ENCODE data around the gene MYL1.

MYL1 gene

DNA sequence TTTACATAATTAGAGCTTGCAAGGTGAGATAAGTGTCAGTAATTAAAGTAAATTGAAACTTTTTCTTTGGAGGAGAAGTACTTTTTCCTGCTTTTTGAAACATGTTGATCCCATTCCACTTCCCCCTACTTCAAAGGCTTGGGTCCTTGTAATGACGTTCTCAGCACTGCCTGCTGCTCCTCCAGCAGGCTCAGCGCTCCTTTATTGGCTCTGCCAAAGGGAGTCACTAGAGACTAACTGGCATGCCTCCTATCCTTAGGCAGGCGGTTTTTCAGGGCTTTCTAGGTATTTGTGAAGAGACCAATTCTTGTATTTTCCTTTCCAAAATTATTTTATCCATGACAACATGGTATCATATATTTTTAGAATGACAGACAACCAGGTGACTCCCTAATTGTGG is 45.8 kb downstream of the MYL1 start:
- no peaks in the 10 kb centered on the region for H3K27me3 ChIP-seq (ENCODE audit: low read length)
- H3K27ac ChIP-seq (ENCODE audit: low read depth, low read length), result no peak overlapping the region
- no peaks in the 10 kb centered on the region for H3K9me3 ChIP-seq (ENCODE audit: insufficient read depth, low read length)
- H3K9ac ChIP-seq (ENCODE audit: low read length), result no peak overlapping the region
- H3K36me3 ChIP-seq (ENCODE audit: low read length), result no peaks in the 10 kb centered on the region
- no peaks in the 10 kb centered on the region for H3F3A ChIP-seq (ENCODE audit: insufficient read depth)
- H4K20me1 ChIP-seq (ENCODE audit: low read depth, low read length), result no peaks in the 10 kb centered on the region
- H3K79me2 ChIP-seq (ENCODE audit: insufficient read depth, low read length), result no peaks in the 10 kb centered on the region
- H3K4me2 ChIP-seq (ENCODE audit: low read depth, low read length, poor library complexity, severe bottlenecking), result no peak overlapping the region
- no peak overlapping the region for H2AFZ ChIP-seq (ENCODE audit: low read depth, low read length, severe bottlenecking)
- no peak overlapping the region for H3K4me3 ChIP-seq (ENCODE audit: insufficient read depth, low read length, poor library complexity, severe bottlenecking)
- TF ChIP-seq, protein P1, sequence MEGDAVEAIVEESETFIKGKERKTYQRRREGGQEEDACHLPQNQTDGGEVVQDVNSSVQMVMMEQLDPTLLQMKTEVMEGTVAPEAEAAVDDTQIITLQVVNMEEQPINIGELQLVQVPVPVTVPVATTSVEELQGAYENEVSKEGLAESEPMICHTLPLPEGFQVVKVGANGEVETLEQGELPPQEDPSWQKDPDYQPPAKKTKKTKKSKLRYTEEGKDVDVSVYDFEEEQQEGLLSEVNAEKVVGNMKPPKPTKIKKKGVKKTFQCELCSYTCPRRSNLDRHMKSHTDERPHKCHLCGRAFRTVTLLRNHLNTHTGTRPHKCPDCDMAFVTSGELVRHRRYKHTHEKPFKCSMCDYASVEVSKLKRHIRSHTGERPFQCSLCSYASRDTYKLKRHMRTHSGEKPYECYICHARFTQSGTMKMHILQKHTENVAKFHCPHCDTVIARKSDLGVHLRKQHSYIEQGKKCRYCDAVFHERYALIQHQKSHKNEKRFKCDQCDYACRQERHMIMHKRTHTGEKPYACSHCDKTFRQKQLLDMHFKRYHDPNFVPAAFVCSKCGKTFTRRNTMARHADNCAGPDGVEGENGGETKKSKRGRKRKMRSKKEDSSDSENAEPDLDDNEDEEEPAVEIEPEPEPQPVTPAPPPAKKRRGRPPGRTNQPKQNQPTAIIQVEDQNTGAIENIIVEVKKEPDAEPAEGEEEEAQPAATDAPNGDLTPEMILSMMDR (IDR thresholded peaks at IDR 0.05; ENCODE audit: insufficient read depth, low read length, poor library complexity, severe bottlenecking), result no peak
- no peak for TF ChIP-seq EZH2phosphoT487 (conservative IDR thresholded peaks at IDR 0.05; ENCODE audit: low read length)
- H3K9me2 ChIP-seq (replicated peaks; ENCODE audit: insufficient read depth, low read length), result no peaks in the 10 kb centered on the region

GRCh38 chr2:210268281-210268680 is 46.7 kb downstream of the MYL1 start:
- no peak for TF ChIP-seq EZH2phosphoT487 (conservative IDR thresholded peaks at IDR 0.05; ENCODE audit: low read length)
- TF ChIP-seq, protein P1 (IDR thresholded peaks at IDR 0.05; ENCODE audit: insufficient read depth, low read length, poor library complexity, severe bottlenecking), result no peak
- H3K27ac ChIP-seq (ENCODE audit: low read depth, low read length), result no peak overlapping the region
- no peaks in the 10 kb centered on the region for H4K20me1 ChIP-seq (ENCODE audit: low read depth, low read length)
- H3K9me2 ChIP-seq (replicated peaks; ENCODE audit: insufficient read depth, low read length), result no peaks in the 10 kb centered on the region
- H3K9me3 ChIP-seq (ENCODE audit: insufficient read depth, low read length), result no peaks in the 10 kb centered on the region
- H2AFZ ChIP-seq (ENCODE audit: low read depth, low read length, severe bottlenecking), result no peak overlapping the region
- H3K36me3 ChIP-seq (ENCODE audit: low read length), result no peaks in the 10 kb centered on the region
- no peaks in the 10 kb centered on the region for H3F3A ChIP-seq (ENCODE audit: insufficient read depth)
- H3K79me2 ChIP-seq (ENCODE audit: insufficient read depth, low read length), result no peaks in the 10 kb centered on the region
- no peak overlapping the region for H3K9ac ChIP-seq (ENCODE audit: low read length)
- H3K27me3 ChIP-seq (ENCODE audit: low read length), result no peaks in the 10 kb centered on the region
- H3K4me3 ChIP-seq (ENCODE audit: insufficient read depth, low read length, poor library complexity, severe bottlenecking), result no peak overlapping the region
- no peak overlapping the region for H3K4me2 ChIP-seq (ENCODE audit: low read depth, low read length, poor library complexity, severe bottlenecking)

DNA sequence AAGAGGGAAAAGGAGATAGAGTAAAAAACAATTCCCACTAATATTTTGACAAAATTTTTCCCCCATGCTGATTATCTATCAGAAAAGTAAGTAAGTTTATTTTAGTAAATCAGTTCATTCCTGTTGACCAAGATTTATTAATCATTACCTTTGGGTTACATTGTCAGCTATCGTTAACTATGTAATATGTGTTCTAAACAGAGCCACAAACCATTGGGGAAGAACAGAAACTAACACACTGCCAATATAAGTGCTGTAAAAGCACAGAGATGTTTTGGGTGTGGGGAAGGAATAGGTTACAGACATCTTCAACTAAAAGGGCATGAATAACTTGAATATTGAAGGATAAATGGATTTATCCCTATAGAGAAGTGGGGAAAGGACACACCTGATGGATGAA is 47.3 kb downstream of the MYL1 start:
- H3K4me2 ChIP-seq (ENCODE audit: low read depth, low read length, poor library complexity, severe bottlenecking), result no peak overlapping the region
- H3F3A ChIP-seq (ENCODE audit: insufficient read depth), result no peaks in the 10 kb centered on the region
- TF ChIP-seq, protein P1 (IDR thresholded peaks at IDR 0.05; ENCODE audit: insufficient read depth, low read length, poor library complexity, severe bottlenecking), result no peak
- no peak for TF ChIP-seq EZH2phosphoT487 (conservative IDR thresholded peaks at IDR 0.05; ENCODE audit: low read length)
- H3K27ac ChIP-seq (ENCODE audit: low read depth, low read length), result no peak overlapping the region
- no peaks in the 10 kb centered on the region for H3K79me2 ChIP-seq (ENCODE audit: insufficient read depth, low read length)
- H3K4me3 ChIP-seq (ENCODE audit: insufficient read depth, low read length, poor library complexity, severe bottlenecking), result no peak overlapping the region
- H4K20me1 ChIP-seq (ENCODE audit: low read depth, low read length), result no peaks in the 10 kb centered on the region
- H3K9me3 ChIP-seq (ENCODE audit: insufficient read depth, low read length), result no peaks in the 10 kb centered on the region
- no peaks in the 10 kb centered on the region for H3K9me2 ChIP-seq (replicated peaks; ENCODE audit: insufficient read depth, low read length)
- no peaks in the 10 kb centered on the region for H3K27me3 ChIP-seq (ENCODE audit: low read length)
- no peaks in the 10 kb centered on the region for H3K36me3 ChIP-seq (ENCODE audit: low read length)
- H2AFZ ChIP-seq (ENCODE audit: low read depth, low read length, severe bottlenecking), result no peak overlapping the region
- no peak overlapping the region for H3K9ac ChIP-seq (ENCODE audit: low read length)
